NB4 (cell line): Measurements from ENCODE around the gene SLC31A1.
A peak's percentile ranks its signal among the peaks of the same experiment; 100 is the strongest.

Experiments used
- CTCF ChIP-seq: IDR thresholded peaks from one replicate; pipeline ENCODE4 v1.5.1; 2012; ENCODE audit warnings: low read depth, low read length
- MYC ChIP-seq: IDR thresholded peaks from 2 replicates; pipeline ENCODE4 v1.6.1; 2011; ENCODE audit warnings: low read depth, low read length
- POLR2A ChIP-seq: IDR thresholded peaks from 2 replicates; pipeline ENCODE4 v1.6.1; 2011; ENCODE audit warnings: mild to moderate bottlenecking; ENCODE audit not compliant: insufficient read length; ENCODE audit errors: extremely low read depth

- TF ChIP-seq CTCF (peak; percentile 57), POLR2A (no peak), MYC (peak; percentile 18; the same call in 1 of the 2 replicates)
Observed at GRCh38 chr9:113274474-113275156, 53.3 kb downstream of the SLC31A1 start.
